SK-N-SH (cell line): ENCODE data around the gene CD3G. TPM values are rescaled to one million over a fixed set of nuclear protein-coding genes. Genes with fewer than 3 reads are reported as not detected.

Source experiments
- CTCF ChIA-PET: fragments of 300-600, 350-600 bp; formaldehyde crosslinking; extraction: SDS; loops from one replicate; lab custom pipeline; 2021; lab: Yijun Ruan, JAX
- POLR2A ChIA-PET: fragments of 350-600 bp; sonication (Branson Sonifier 250); formaldehyde crosslinking; extraction: SDS; loops from one replicate; lab custom pipeline; 2020; ENCODE audit warnings: antibody characterized with exemption, inconsistent platforms; lab: Yijun Ruan, JAX
- DNase-seq: peaks from one replicate; pipeline ENCODE4 v3.0.0; 2012
- H2AFZ ChIP-seq: fragments of 200-600 bp; sonication (generic); 2 replicates; pipeline ENCODE4 v1.8.1; 2016; ENCODE audit warnings: antibody characterized with exemption, mild to moderate bottlenecking, low read depth
- H3F3A ChIP-seq: fragments of 200-600 bp; sonication (generic); replicated peaks from 2 replicates; pipeline ENCODE3; 2016; ENCODE audit warnings: antibody characterized with exemption, mild to moderate bottlenecking; ENCODE audit not compliant: insufficient read depth
- H3K27ac ChIP-seq, 2 experiments: fragments of 200-500 bp in 1 of 2; fragments of 200-600 bp in 1 of 2; sonication (Bioruptor generic) in 1 of 2; sonication (generic), shearing (Covaris generic) in 1 of 2; 2 replicates each; pipeline versions ENCODE4 v1.5.1 to v1.6.1; 2014 to 2016; ENCODE audit warnings: low read depth in 2 of 2, inconsistent platforms in 1 of 2, low read length in 1 of 2, mild to moderate bottlenecking in 1 of 2, mixed read lengths in 1 of 2
- H3K27me3 ChIP-seq: fragments of 200-600 bp; sonication (generic), shearing (Covaris generic); 2 replicates; pipeline ENCODE4 v1.6.1; 2016; ENCODE audit warnings: mixed run types; ENCODE audit not compliant: insufficient read depth
- H3K36me3 ChIP-seq, 2 experiments: fragments of 200-500 bp in 1 of 2; fragments of 200-600 bp in 1 of 2; sonication (Bioruptor generic) in 1 of 2; sonication (generic) in 1 of 2; replicated peaks in 1 of 2; 2 replicates each; pipeline versions ENCODE3 to v1.5.1; 2014 to 2016; ENCODE audit warnings: low read length in 1 of 2, mild to moderate bottlenecking in 1 of 2; ENCODE audit not compliant: insufficient read depth in 2 of 2, control insufficient read depth in 1 of 2
- H3K4me1 ChIP-seq, 2 experiments: fragments of 200-500 bp in 1 of 2; fragments of 200-600 bp in 1 of 2; sonication (Bioruptor generic) in 1 of 2; sonication (generic), shearing (Covaris generic) in 1 of 2; 2 replicates each; pipeline versions ENCODE4 v1.5.1 to v1.6.1; 2014 to 2016; ENCODE audit warnings: low read depth in 1 of 2, low read length in 1 of 2, mixed run types in 1 of 2; ENCODE audit not compliant: insufficient read depth in 2 of 2, control insufficient read depth in 1 of 2
- H3K4me2 ChIP-seq: fragments of 200-600 bp; sonication (generic), shearing (Covaris generic); 2 replicates; pipeline ENCODE4 v1.6.1; 2017; ENCODE audit warnings: mixed run types
- H3K4me3 ChIP-seq, 2 experiments: fragments of 200-500 bp in 1 of 2; fragments of 200-600 bp in 1 of 2; sonication (Bioruptor generic) in 1 of 2; sonication (generic), shearing (Covaris generic) in 1 of 2; 2 replicates each; pipeline versions ENCODE4 v1.5.1 to v1.8.1; 2014 to 2016; ENCODE audit warnings: low read depth in 2 of 2, inconsistent platforms in 1 of 2, low read length in 1 of 2, mild to moderate bottlenecking in 1 of 2, mixed read lengths in 1 of 2, moderate library complexity in 1 of 2
- H3K79me2 ChIP-seq: fragments of 200-600 bp; sonication (generic); 2 replicates; pipeline ENCODE4 v1.8.1; 2017; ENCODE audit warnings: mild to moderate bottlenecking; ENCODE audit not compliant: insufficient read depth
- H3K9ac ChIP-seq: fragments of 200-600 bp; sonication (generic); 2 replicates; pipeline ENCODE4 v1.6.1; 2017; ENCODE audit warnings: mixed run types
- H3K9me2 ChIP-seq: fragments of 200-600 bp; sonication (generic); 2 replicates; pipeline ENCODE4 v1.6.1; 2017; ENCODE audit warnings: mixed run types
- H3K9me3 ChIP-seq: fragments of 200-600 bp; sonication (generic); 2 replicates; pipeline ENCODE4 v1.6.1; 2017; ENCODE audit warnings: mixed run types, mild to moderate bottlenecking, moderate library complexity
- H4K20me1 ChIP-seq: fragments of 200-600 bp; sonication (generic); 2 replicates; pipeline ENCODE4 v1.6.1; 2017; ENCODE audit warnings: mild to moderate bottlenecking, mixed run types; ENCODE audit not compliant: insufficient read depth
- CHD2 ChIP-seq: fragments of 150-350 bp; IDR thresholded peaks from 2 replicates; pipeline ENCODE4 v1.6.1; 2018; ENCODE audit warnings: low read length; ENCODE audit not compliant: partially characterized antibody
- CTCF ChIP-seq: fragments of 200-600 bp; sonication (generic); IDR thresholded peaks from 2 replicates; pipeline ENCODE4 v1.6.1; 2017; ENCODE audit warnings: antibody characterized with exemption, mild to moderate bottlenecking, moderate library complexity
- EP300 ChIP-seq, 2 experiments: IDR thresholded peaks; 2 replicates each; pipeline versions ENCODE4 v1.4.0 to v1.6.1; 2012; ENCODE audit warnings: borderline replicate concordance in 1 of 2, low read depth in 1 of 2, low read length in 1 of 2
- EZH2phosphoT487 ChIP-seq: fragments of 200-600 bp; sonication (generic); IDR thresholded peaks from 2 replicates; pipeline ENCODE4 v1.6.1; 2017; ENCODE audit warnings: low read depth, mixed run types, mild to moderate bottlenecking, antibody characterized with exemption, moderate library complexity, borderline replicate concordance
- FOSL2 ChIP-seq: IDR thresholded peaks from 2 replicates; pipeline ENCODE4 v1.4.0; 2012; ENCODE audit warnings: low read depth, mild to moderate bottlenecking, moderate library complexity, borderline replicate concordance
- FOXJ3 ChIP-seq: sonication (generic); formaldehyde crosslinking; IDR thresholded peaks from 2 replicates; pipeline ENCODE4 v1.5.1; 2020; ENCODE audit warnings: mild to moderate bottlenecking, missing genetic modification reagents
- FOXM1 ChIP-seq: IDR thresholded peaks from 2 replicates; pipeline ENCODE4 v1.4.0; 2012; ENCODE audit warnings: low read depth, mild to moderate bottlenecking
- GATA2 ChIP-seq: sonication (generic); formaldehyde crosslinking; IDR thresholded peaks from 2 replicates; pipeline ENCODE4 v1.5.0; 2020; ENCODE audit warnings: mild to moderate bottlenecking, missing genetic modification reagents
- IRF3 ChIP-seq: fragments of 150-350 bp; IDR thresholded peaks from 2 replicates; pipeline ENCODE4 v1.6.1; 2016; ENCODE audit warnings: mild to moderate bottlenecking, low read depth, low read length
- MEF2A ChIP-seq: IDR thresholded peaks from 2 replicates; pipeline ENCODE4 v1.4.0; 2012; ENCODE audit warnings: low read depth, borderline replicate concordance
- NFIC ChIP-seq: IDR thresholded peaks from 2 replicates; pipeline ENCODE4 v1.4.0; 2012; ENCODE audit warnings: borderline replicate concordance
- PBX3 ChIP-seq: IDR thresholded peaks from 2 replicates; pipeline ENCODE4; 2012
- POLR2AphosphoS5 ChIP-seq: IDR thresholded peaks from 2 replicates; pipeline ENCODE4 v1.6.1; 2012; ENCODE audit warnings: low read depth, low read length
- RAD21 ChIP-seq: IDR thresholded peaks from 2 replicates; pipeline ENCODE4 v1.6.1; 2012; ENCODE audit warnings: mild to moderate bottlenecking, low read length
- RXRA ChIP-seq: IDR thresholded peaks from 2 replicates; pipeline ENCODE4 v1.4.0; 2012; ENCODE audit warnings: low read depth, mild to moderate bottlenecking, borderline replicate concordance
- SMC3 ChIP-seq: IDR thresholded peaks from 2 replicates; pipeline ENCODE4 v1.6.1; 2012; ENCODE audit warnings: low read depth, low read length, improper control_type of control experiment
- TEAD4 ChIP-seq: IDR thresholded peaks from 2 replicates; pipeline ENCODE4 v1.4.0; 2012; ENCODE audit warnings: mild to moderate bottlenecking, borderline replicate concordance; ENCODE audit not compliant: insufficient read depth
- ZBTB33 ChIP-seq: IDR thresholded peaks from 2 replicates; pipeline ENCODE4 v1.4.0; 2012; ENCODE audit warnings: low read depth, borderline replicate concordance
- WGBS: methylation state at CpG from one replicate; pipeline ENCODE4 v1.1.6; 2017; ENCODE audit warnings: low lambda C conversion rate; 5-methylcytosine and 5-hydroxymethylcytosine counted together
- polyA plus RNA-seq, 3 experiments: library from polyadenylated mRNA; depleted of rRNA; stranded (reverse); fragments of >200 nt; gene quantifications; 2 replicates each; pipeline ENCODE4 v1.2.3, GENCODE V29; 2012

The CD3G gene
- polyA plus RNA-seq, 1 of the 3 experiments (the other 2 are of a cell fraction): not detected

- 1% methylated on average over 3 of the region's 3 CpGs for WGBS
- Histone ChIP-seq H3K4me3 (no peak overlapping the region), H3K36me3 (no peaks in the 10 kb centered on the region), H4K20me1 (no peaks in the 10 kb centered on the region), H3K4me1 (no peaks in the 10 kb centered on the region), H3K9me3 (no peaks in the 10 kb centered on the region), H3F3A (no peaks in the 10 kb centered on the region), H3K4me2 (no peak overlapping the region), H3K27me3 (peaks cover 25% of the 10 kb centered on the region; the same call in 1 of the 2 replicates), H3K79me2 (no peaks in the 10 kb centered on the region), H3K27ac (no peak overlapping the region), H2AFZ (no peak overlapping the region), H3K9me2 (no peaks in the 10 kb centered on the region), H3K9ac (no peak overlapping the region)
- no peak for TF ChIP-seq SMC3
- no peak for TF ChIP-seq MEF2A
- no peak for TF ChIP-seq IRF3
- no peak for TF ChIP-seq FOXM1
- TF ChIP-seq RAD21: no peak
- no peak for TF ChIP-seq GATA2 (CRISPR knock-in tag)
- no peak for TF ChIP-seq RXRA
- ChIA-PET POLR2A (no interaction called here), CTCF (no interaction called here)
- DNase-seq: no peak
Measured at GRCh38 chr11:118320515-118320914, 23.6 kb upstream of the CD3G start.

GRCh38 chr11:118321386-118322082 is 22.6 kb upstream of the CD3G start:
- Histone ChIP-seq H3K36me3 (no peaks in the 10 kb centered on the region), H3F3A (no peaks in the 10 kb centered on the region), H4K20me1 (no peaks in the 10 kb centered on the region), H3K4me3 (no peak overlapping the region), H3K9ac (no peak overlapping the region), H3K9me3 (no peaks in the 10 kb centered on the region), H3K79me2 (no peaks in the 10 kb centered on the region), H3K4me2 (no peak overlapping the region), H3K27me3 (peaks cover 29% of the 10 kb centered on the region; the same call in 1 of the 2 replicates), H3K4me1 (no peaks in the 10 kb centered on the region), H3K9me2 (no peaks in the 10 kb centered on the region), H3K27ac (no peak overlapping the region), H2AFZ (no peak overlapping the region)
- WGBS: 30% methylated on average over 5 of the region's 5 CpGs
- ChIA-PET POLR2A (no interaction called here), CTCF (no interaction called here)
- no peak for DNase-seq
- TF ChIP-seq EP300 (IDR thresholded peaks at IDR 0.05; ENCODE audit: borderline replicate concordance in 1 of 2, low read depth in 1 of 2, low read length in 1 of 2) (no peak), NFIC (no peak), FOSL2 (no peak), CHD2 (no peak), ZBTB33 (no peak), CTCF (no peak), FOXJ3 (no peak), TEAD4 (no peak), RXRA (no peak), PBX3 (no peak), GATA2 (CRISPR knock-in tag) (no peak), EZH2phosphoT487 (no peak), POLR2AphosphoS5 (no peak)
